GM23338 (cell line): ENCODE results near the gene LAMA1. TPM values are rescaled to one million over a fixed set of nuclear protein-coding genes. Genes with fewer than 3 reads are reported as not detected.

ENCODE experiments used
- ATAC-seq: fragments of 200-7000 bp; cut with Tn5 transposase; 3 replicates; pipeline ENCODE4 v1.9.1; 2020
- DNase-seq: peaks from one replicate; pipeline ENCODE4 v3.0.0-alpha.2; 2015; ENCODE audit warnings: low spot score
- H2AFZ ChIP-seq: fragments of 200-600 bp; sonication (generic); 2 replicates; pipeline ENCODE4 v1.8.0; 2016; ENCODE audit warnings: antibody characterized with exemption, mild to moderate bottlenecking, moderate library complexity
- H3F3A ChIP-seq: fragments of 200-600 bp; sonication (generic); replicated peaks from 2 replicates; pipeline ENCODE4 v1.8.0; 2017; ENCODE audit warnings: antibody characterized with exemption, mixed run types, low read depth
- H3K27ac ChIP-seq: fragments of 200-600 bp; sonication (generic); 2 replicates; pipeline ENCODE4 v1.6.1; 2016; ENCODE audit warnings: low read depth
- H3K27me3 ChIP-seq: fragments of 200-600 bp; sonication (generic); 2 replicates; pipeline ENCODE4 v1.8.0; 2016; ENCODE audit warnings: mild to moderate bottlenecking, mixed run types, moderate library complexity; ENCODE audit not compliant: insufficient read depth
- H3K36me3 ChIP-seq: fragments of 200-600 bp; sonication (generic); 2 replicates; pipeline ENCODE4 v1.8.0; 2016; ENCODE audit warnings: mild to moderate bottlenecking; ENCODE audit not compliant: insufficient read depth
- H3K4me1 ChIP-seq: fragments of 200-600 bp; sonication (generic); 2 replicates; pipeline ENCODE4 v1.8.0; 2016; ENCODE audit warnings: mild to moderate bottlenecking, moderate library complexity; ENCODE audit not compliant: insufficient read depth
- H3K4me2 ChIP-seq: fragments of 200-600 bp; sonication (generic); 2 replicates; pipeline ENCODE4 v1.7.1; 2017; ENCODE audit warnings: mixed run types
- H3K4me3 ChIP-seq: fragments of 200-600 bp; sonication (generic); 2 replicates; pipeline ENCODE4 v1.6.1; 2016; ENCODE audit warnings: mixed run types
- H3K79me2 ChIP-seq: fragments of 200-600 bp; sonication (generic); replicated peaks from 2 replicates; pipeline ENCODE4 v1.8.0; 2017; ENCODE audit warnings: mild to moderate bottlenecking; ENCODE audit not compliant: insufficient read depth
- H3K9me2 ChIP-seq: fragments of 200-600 bp; sonication (generic); 2 replicates; pipeline ENCODE4 v1.8.0; 2017; ENCODE audit not compliant: insufficient read depth
- H4K20me1 ChIP-seq: fragments of 200-600 bp; sonication (generic); replicated peaks from 2 replicates; pipeline ENCODE4 v1.8.0; 2017; ENCODE audit warnings: mild to moderate bottlenecking; ENCODE audit not compliant: insufficient read depth
- H3K27ac Mint-ChIP-seq: 2 replicates; pipeline ENCODE4 v1.8.0; 2020; ENCODE audit warnings: inconsistent platforms, mild to moderate bottlenecking, moderate library complexity, mixed read lengths
- H3K27me3 Mint-ChIP-seq: 3 replicates; pipeline ENCODE4 v1.8.0; 2022; ENCODE audit warnings: low read depth, mild to moderate bottlenecking, moderate library complexity, mixed read lengths, inconsistent platforms; ENCODE audit not compliant: insufficient read depth, poor library complexity
- H3K36me3 Mint-ChIP-seq: 3 replicates; pipeline ENCODE4 v1.8.0; 2021; ENCODE audit warnings: low read depth, mild to moderate bottlenecking, inconsistent platforms, moderate library complexity, mixed read lengths
- H3K4me1 Mint-ChIP-seq: 3 replicates; pipeline ENCODE4 v1.8.0; 2020; ENCODE audit warnings: mild to moderate bottlenecking, inconsistent platforms, mixed read lengths
- H3K4me3 Mint-ChIP-seq: 3 replicates; pipeline ENCODE4 v1.8.0; 2021; ENCODE audit warnings: moderate library complexity, mild to moderate bottlenecking, inconsistent platforms, mixed read lengths
- H3K9me3 Mint-ChIP-seq: 3 replicates; pipeline ENCODE4 v1.8.0; 2020; ENCODE audit warnings: moderate library complexity, mild to moderate bottlenecking, inconsistent platforms, mixed read lengths
- CREB1 ChIP-seq: fragments of 250-450 bp; sonication (Bioruptor Pico); IDR thresholded peaks from 2 replicates; pipeline ENCODE4 v1.5.0; 2020; ENCODE audit warnings: low read depth, mild to moderate bottlenecking, moderate library complexity
- EZH2 ChIP-seq: fragments of 200-600 bp; sonication (generic); IDR thresholded peaks from one replicate; pipeline ENCODE4 v1.8.0; 2017; ENCODE audit warnings: antibody characterized with exemption, mild to moderate bottlenecking, low read depth; ENCODE audit not compliant: unreplicated experiment
- EZH2phosphoT487 ChIP-seq: fragments of 200-600 bp; sonication (generic); IDR thresholded peaks from one replicate; pipeline ENCODE4 v1.8.1; 2018; ENCODE audit warnings: antibody characterized with exemption; ENCODE audit not compliant: unreplicated experiment
- JUNB ChIP-seq: IDR thresholded peaks from one replicate; pipeline ENCODE4 v1.6.1; 2016; ENCODE audit warnings: antibody characterized with exemption; ENCODE audit not compliant: unreplicated experiment
- NANOG ChIP-seq: IDR thresholded peaks from 2 replicates; pipeline ENCODE4 v1.6.1; 2016; ENCODE audit warnings: antibody characterized with exemption, borderline replicate concordance
- POLR2AphosphoS5 ChIP-seq: IDR thresholded peaks from 2 replicates; pipeline ENCODE4 v1.6.1; 2016; ENCODE audit warnings: antibody characterized with exemption, low read depth
- STAT1 ChIP-seq: IDR thresholded peaks from one replicate; pipeline ENCODE4 v1.6.1; 2016; ENCODE audit warnings: antibody characterized with exemption; ENCODE audit not compliant: unreplicated experiment
- ZNF114 ChIP-seq: fragments of 250-450 bp; sonication (Bioruptor Pico); IDR thresholded peaks from 2 replicates; pipeline ENCODE4 v1.5.0; 2020; ENCODE audit warnings: mild to moderate bottlenecking, moderate library complexity
- ZNF331 ChIP-seq: fragments of 250-450 bp; sonication (Bioruptor Pico); IDR thresholded peaks from 2 replicates; pipeline ENCODE4 v1.5.0; 2020; ENCODE audit warnings: low read depth, mild to moderate bottlenecking, moderate library complexity
- polyA plus RNA-seq: library from polyadenylated mRNA; unstranded; fragments of >200 nt; fragmentation: Nextera tagmentation; extraction: Ambion mirVana; gene quantifications from 2 replicates; pipeline ENCODE4 v1.2.1, GENCODE V29; 2016
- total RNA-seq: library from RNA; depleted of rRNA; stranded (reverse); fragments of >200 nt; shearing (Covaris generic); gene quantifications from 2 replicates; pipeline ENCODE4 v1.2.3, GENCODE V29; 2014
- TF ChIP-seq, protein P1 (sequence below): fragments of 250-450 bp; sonication (Bioruptor Pico); IDR thresholded peaks from 2 replicates; pipeline ENCODE4 v1.5.0; 2020; ENCODE audit warnings: mild to moderate bottlenecking, moderate library complexity
- TF ChIP-seq, protein P2 (sequence below), 2 experiments: fragments of 200-600 bp in 1 of 2; sonication (generic) in 1 of 2; conservative IDR thresholded peaks; 2 replicates each; pipeline versions ENCODE4 v1.5.1 to v1.6.1; 2016 to 2017; ENCODE audit warnings: antibody characterized with exemption in 2 of 2, low read depth in 2 of 2, mild to moderate bottlenecking in 2 of 2, moderate library complexity in 1 of 2
- TF ChIP-seq, protein P3 (sequence below): IDR thresholded peaks from 2 replicates; pipeline ENCODE4 v1.6.1; 2016; ENCODE audit warnings: antibody characterized with exemption
- TF ChIP-seq, protein P4 (sequence below): IDR thresholded peaks from one replicate; pipeline ENCODE4 v1.6.1; 2018; ENCODE audit warnings: antibody characterized with exemption; ENCODE audit not compliant: unreplicated experiment

LAMA1 gene
- total and polyA plus RNA-seq, 2 experiments from 2014 or later = 14.8 to 52.3 TPM

DNA sequence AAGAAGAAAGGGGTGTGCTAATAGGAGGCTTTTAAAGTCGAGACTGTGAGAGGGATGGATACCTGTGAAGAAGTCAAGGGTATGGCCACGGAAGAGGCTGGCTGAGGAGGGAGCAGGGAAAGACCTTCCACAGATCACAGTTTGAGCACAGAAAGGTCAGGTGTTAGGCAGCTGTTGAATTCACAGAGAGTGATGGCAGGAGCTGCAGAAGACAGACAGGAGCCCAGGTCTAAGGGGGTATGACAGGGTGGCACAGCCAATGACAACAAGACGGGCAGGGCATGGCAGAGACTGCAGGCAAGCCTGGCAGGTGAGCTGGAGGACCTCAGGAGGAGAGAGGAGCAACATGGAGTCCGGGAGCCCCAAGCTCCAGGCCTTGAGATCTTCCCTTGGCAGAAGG, 163.1 kb downstream of the LAMA1 start:
- Histone ChIP-seq H4K20me1 (no peaks in the 10 kb centered on the region; the same call in 1 of the 2 replicates), H3K27me3 (no peaks in the 10 kb centered on the region), H3K4me2 (no peak overlapping the region), H3K4me3 (no peak overlapping the region), H3K36me3 (peaks cover 11% of the 10 kb centered on the region), H3F3A (no peaks in the 10 kb centered on the region), H2AFZ (no peak overlapping the region), H3K27ac (no peak overlapping the region), H3K4me1 (no peaks in the 10 kb centered on the region), H3K79me2 (no peaks in the 10 kb centered on the region), H3K9me2 (no peaks in the 10 kb centered on the region)
- ATAC-seq (no peak), DNase-seq (no peak)
- H3K27ac Mint-ChIP-seq = no peak overlapping the region
- no peak for TF ChIP-seq JUNB
- TF ChIP-seq STAT1 = no peak
- TF ChIP-seq, protein P1, sequence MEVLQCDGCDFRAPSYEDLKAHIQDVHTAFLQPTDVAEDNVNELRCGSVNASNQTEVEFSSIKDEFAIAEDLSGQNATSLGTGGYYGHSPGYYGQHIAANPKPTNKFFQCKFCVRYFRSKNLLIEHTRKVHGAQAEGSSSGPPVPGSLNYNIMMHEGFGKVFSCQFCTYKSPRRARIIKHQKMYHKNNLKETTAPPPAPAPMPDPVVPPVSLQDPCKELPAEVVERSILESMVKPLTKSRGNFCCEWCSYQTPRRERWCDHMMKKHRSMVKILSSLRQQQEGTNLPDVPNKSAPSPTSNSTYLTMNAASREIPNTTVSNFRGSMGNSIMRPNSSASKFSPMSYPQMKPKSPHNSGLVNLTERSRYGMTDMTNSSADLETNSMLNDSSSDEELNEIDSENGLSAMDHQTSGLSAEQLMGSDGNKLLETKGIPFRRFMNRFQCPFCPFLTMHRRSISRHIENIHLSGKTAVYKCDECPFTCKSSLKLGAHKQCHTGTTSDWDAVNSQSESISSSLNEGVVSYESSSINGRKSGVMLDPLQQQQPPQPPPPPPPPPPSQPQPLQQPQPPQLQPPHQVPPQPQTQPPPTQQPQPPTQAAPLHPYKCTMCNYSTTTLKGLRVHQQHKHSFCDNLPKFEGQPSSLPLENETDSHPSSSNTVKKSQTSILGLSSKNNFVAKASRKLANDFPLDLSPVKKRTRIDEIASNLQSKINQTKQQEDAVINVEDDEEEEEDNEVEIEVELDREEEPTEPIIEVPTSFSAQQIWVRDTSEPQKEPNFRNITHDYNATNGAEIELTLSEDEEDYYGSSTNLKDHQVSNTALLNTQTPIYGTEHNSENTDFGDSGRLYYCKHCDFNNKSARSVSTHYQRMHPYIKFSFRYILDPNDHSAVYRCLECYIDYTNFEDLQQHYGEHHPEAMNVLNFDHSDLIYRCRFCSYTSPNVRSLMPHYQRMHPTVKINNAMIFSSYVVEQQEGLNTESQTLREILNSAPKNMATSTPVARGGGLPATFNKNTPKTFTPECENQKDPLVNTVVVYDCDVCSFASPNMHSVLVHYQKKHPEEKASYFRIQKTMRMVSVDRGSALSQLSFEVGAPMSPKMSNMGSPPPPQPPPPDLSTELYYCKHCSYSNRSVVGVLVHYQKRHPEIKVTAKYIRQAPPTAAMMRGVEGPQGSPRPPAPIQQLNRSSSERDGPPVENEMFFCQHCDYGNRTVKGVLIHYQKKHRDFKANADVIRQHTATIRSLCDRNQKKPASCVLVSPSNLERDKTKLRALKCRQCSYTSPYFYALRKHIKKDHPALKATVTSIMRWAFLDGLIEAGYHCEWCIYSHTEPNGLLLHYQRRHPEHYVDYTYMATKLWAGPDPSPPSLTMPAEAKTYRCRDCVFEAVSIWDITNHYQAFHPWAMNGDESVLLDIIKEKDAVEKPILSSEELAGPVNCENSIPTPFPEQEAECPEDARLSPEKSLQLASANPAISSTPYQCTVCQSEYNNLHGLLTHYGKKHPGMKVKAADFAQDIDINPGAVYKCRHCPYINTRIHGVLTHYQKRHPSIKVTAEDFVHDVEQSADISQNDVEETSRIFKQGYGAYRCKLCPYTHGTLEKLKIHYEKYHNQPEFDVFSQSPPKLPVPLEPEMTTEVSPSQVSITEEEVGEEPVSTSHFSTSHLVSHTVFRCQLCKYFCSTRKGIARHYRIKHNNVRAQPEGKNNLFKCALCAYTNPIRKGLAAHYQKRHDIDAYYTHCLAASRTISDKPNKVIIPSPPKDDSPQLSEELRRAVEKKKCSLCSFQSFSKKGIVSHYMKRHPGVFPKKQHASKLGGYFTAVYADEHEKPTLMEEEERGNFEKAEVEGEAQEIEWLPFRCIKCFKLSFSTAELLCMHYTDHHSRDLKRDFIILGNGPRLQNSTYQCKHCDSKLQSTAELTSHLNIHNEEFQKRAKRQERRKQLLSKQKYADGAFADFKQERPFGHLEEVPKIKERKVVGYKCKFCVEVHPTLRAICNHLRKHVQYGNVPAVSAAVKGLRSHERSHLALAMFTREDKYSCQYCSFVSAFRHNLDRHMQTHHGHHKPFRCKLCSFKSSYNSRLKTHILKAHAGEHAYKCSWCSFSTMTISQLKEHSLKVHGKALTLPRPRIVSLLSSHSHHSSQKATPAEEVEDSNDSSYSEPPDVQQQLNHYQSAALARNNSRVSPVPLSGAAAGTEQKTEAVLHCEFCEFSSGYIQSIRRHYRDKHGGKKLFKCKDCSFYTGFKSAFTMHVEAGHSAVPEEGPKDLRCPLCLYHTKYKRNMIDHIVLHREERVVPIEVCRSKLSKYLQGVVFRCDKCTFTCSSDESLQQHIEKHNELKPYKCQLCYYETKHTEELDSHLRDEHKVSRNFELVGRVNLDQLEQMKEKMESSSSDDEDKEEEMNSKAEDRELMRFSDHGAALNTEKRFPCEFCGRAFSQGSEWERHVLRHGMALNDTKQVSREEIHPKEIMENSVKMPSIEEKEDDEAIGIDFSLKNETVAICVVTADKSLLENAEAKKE (CRISPR knock-in tag) = no peak
- TF ChIP-seq, protein P2, sequence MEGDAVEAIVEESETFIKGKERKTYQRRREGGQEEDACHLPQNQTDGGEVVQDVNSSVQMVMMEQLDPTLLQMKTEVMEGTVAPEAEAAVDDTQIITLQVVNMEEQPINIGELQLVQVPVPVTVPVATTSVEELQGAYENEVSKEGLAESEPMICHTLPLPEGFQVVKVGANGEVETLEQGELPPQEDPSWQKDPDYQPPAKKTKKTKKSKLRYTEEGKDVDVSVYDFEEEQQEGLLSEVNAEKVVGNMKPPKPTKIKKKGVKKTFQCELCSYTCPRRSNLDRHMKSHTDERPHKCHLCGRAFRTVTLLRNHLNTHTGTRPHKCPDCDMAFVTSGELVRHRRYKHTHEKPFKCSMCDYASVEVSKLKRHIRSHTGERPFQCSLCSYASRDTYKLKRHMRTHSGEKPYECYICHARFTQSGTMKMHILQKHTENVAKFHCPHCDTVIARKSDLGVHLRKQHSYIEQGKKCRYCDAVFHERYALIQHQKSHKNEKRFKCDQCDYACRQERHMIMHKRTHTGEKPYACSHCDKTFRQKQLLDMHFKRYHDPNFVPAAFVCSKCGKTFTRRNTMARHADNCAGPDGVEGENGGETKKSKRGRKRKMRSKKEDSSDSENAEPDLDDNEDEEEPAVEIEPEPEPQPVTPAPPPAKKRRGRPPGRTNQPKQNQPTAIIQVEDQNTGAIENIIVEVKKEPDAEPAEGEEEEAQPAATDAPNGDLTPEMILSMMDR (conservative IDR thresholded peaks at IDR 0.05; ENCODE audit: low read depth in 2 of 2) = no peak
- TF ChIP-seq, protein P3, sequence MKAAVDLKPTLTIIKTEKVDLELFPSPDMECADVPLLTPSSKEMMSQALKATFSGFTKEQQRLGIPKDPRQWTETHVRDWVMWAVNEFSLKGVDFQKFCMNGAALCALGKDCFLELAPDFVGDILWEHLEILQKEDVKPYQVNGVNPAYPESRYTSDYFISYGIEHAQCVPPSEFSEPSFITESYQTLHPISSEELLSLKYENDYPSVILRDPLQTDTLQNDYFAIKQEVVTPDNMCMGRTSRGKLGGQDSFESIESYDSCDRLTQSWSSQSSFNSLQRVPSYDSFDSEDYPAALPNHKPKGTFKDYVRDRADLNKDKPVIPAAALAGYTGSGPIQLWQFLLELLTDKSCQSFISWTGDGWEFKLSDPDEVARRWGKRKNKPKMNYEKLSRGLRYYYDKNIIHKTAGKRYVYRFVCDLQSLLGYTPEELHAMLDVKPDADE = no peak
- no peak for TF ChIP-seq POLR2AphosphoS5
- TF ChIP-seq NANOG = no peak
- no peak for TF ChIP-seq ZNF114 (CRISPR knock-in tag)
- TF ChIP-seq, protein P4, sequence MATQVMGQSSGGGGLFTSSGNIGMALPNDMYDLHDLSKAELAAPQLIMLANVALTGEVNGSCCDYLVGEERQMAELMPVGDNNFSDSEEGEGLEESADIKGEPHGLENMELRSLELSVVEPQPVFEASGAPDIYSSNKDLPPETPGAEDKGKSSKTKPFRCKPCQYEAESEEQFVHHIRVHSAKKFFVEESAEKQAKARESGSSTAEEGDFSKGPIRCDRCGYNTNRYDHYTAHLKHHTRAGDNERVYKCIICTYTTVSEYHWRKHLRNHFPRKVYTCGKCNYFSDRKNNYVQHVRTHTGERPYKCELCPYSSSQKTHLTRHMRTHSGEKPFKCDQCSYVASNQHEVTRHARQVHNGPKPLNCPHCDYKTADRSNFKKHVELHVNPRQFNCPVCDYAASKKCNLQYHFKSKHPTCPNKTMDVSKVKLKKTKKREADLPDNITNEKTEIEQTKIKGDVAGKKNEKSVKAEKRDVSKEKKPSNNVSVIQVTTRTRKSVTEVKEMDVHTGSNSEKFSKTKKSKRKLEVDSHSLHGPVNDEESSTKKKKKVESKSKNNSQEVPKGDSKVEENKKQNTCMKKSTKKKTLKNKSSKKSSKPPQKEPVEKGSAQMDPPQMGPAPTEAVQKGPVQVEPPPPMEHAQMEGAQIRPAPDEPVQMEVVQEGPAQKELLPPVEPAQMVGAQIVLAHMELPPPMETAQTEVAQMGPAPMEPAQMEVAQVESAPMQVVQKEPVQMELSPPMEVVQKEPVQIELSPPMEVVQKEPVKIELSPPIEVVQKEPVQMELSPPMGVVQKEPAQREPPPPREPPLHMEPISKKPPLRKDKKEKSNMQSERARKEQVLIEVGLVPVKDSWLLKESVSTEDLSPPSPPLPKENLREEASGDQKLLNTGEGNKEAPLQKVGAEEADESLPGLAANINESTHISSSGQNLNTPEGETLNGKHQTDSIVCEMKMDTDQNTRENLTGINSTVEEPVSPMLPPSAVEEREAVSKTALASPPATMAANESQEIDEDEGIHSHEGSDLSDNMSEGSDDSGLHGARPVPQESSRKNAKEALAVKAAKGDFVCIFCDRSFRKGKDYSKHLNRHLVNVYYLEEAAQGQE = no peak
- no peak for TF ChIP-seq ZNF331 (CRISPR knock-in tag)
- TF ChIP-seq CREB1 (CRISPR knock-in tag) = no peak
- no peak for TF ChIP-seq EZH2phosphoT487
- no peak for TF ChIP-seq EZH2
- H3K4me1 Mint-ChIP-seq = peaks cover 7% of the 10 kb centered on the region
- no peaks in the 10 kb centered on the region for H3K9me3 Mint-ChIP-seq
- H3K4me3 Mint-ChIP-seq = no peak overlapping the region
- no peaks in the 10 kb centered on the region for H3K27me3 Mint-ChIP-seq
- H3K36me3 Mint-ChIP-seq = peaks cover 44% of the 10 kb centered on the region
